KMS-11 (cell line): ENCODE data around the gene PUM2.
"Not testable (repeated sequence)": the region's sequence is repeated elsewhere in the genome, so short reads cannot be mapped to it uniquely, and the experiment has no call there.

Experiments used
- H2AFZ ChIP-seq: fragments of 200-600 bp; sonication (generic); 2 replicates; pipeline ENCODE4 v1.6.1; 2016; ENCODE audit warnings: antibody characterized with exemption, mixed run types, low read depth
- H3K27ac ChIP-seq: fragments of 200-600 bp; sonication (generic); 2 replicates; pipeline ENCODE4 v1.6.1; 2016; ENCODE audit warnings: mild to moderate bottlenecking, mixed run types
- H3K27me3 ChIP-seq: fragments of 200-600 bp; sonication (generic); 2 replicates; pipeline ENCODE4 v1.6.1; 2017; ENCODE audit warnings: mild to moderate bottlenecking, low read depth, mixed run types, moderate library complexity; ENCODE audit not compliant: insufficient read depth
- H3K36me3 ChIP-seq: fragments of 200-600 bp; sonication (generic); 2 replicates; pipeline ENCODE4 v1.6.1; 2017; ENCODE audit warnings: mild to moderate bottlenecking, mixed run types; ENCODE audit not compliant: insufficient read depth
- H3K4me1 ChIP-seq: fragments of 200-600 bp; sonication (generic); 2 replicates; pipeline ENCODE4 v1.6.1; 2016; ENCODE audit warnings: mild to moderate bottlenecking, low read depth, mixed run types; ENCODE audit not compliant: poor library complexity, severe bottlenecking
- H3K4me2 ChIP-seq: fragments of 200-600 bp; sonication (generic); 2 replicates; pipeline ENCODE4 v1.7.0; 2016; ENCODE audit warnings: mild to moderate bottlenecking, mixed run types
- H3K4me3 ChIP-seq: fragments of 200-600 bp; sonication (generic); IDR thresholded peaks from 2 replicates; pipeline ENCODE4 v1.6.1; 2017; ENCODE audit warnings: low read depth, low read length, mixed read lengths; ENCODE audit not compliant: insufficient read depth
- H3K79me2 ChIP-seq: fragments of 200-600 bp; sonication (generic); 2 replicates; pipeline ENCODE4 v1.6.1; 2016; ENCODE audit warnings: low read depth, mixed run types; ENCODE audit not compliant: insufficient read depth
- H3K9ac ChIP-seq: fragments of 200-600 bp; sonication (generic); 2 replicates; pipeline ENCODE4 v1.6.1; 2016; ENCODE audit warnings: mild to moderate bottlenecking, mixed run types
- H4K20me1 ChIP-seq: fragments of 200-600 bp; sonication (generic); 2 replicates; pipeline ENCODE4 v1.6.1; 2016; ENCODE audit warnings: mild to moderate bottlenecking, mixed run types; ENCODE audit not compliant: insufficient read depth
- TF ChIP-seq, protein P1 (sequence below): fragments of 200-600 bp; sonication (generic); conservative IDR thresholded peaks from 2 replicates; pipeline ENCODE4 v1.6.1; 2017; ENCODE audit warnings: low read depth, mild to moderate bottlenecking, antibody characterized with exemption, low read length, moderate library complexity, mixed read lengths

Gene PUM2

DNA sequence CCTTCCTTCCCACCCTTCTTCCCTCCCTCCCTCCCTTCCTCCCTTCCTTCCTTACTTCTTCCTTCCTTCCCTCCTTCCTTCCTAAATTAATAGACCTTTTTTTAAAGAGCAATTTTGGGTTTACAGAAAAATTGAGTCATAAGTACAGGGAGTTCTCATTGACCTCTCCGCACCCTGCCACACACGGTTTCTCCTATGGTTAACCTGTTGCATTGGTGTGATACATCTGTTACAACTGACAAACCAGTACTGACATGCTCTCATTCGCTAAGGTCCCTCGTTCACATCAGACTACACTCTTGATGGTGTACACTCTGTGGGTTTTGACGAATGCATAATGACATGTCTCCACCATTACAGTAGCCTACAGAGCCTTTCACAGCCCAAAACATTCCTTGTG is 114.1 kb downstream of the PUM2 start:
- Histone ChIP-seq H4K20me1 (no peaks in the 10 kb centered on the region), H3K27me3 (no peaks in the 10 kb centered on the region), H3K4me1 (no peaks in the 10 kb centered on the region), H3K27ac (no peak overlapping the region), H3K4me2 (no peak overlapping the region), H3K9ac (no peak overlapping the region), H3K4me3 (no peak overlapping the region), H2AFZ (no peak overlapping the region), H3K79me2 (no peaks in the 10 kb centered on the region), H3K36me3 (no peaks in the 10 kb centered on the region)
- TF ChIP-seq, protein P1, sequence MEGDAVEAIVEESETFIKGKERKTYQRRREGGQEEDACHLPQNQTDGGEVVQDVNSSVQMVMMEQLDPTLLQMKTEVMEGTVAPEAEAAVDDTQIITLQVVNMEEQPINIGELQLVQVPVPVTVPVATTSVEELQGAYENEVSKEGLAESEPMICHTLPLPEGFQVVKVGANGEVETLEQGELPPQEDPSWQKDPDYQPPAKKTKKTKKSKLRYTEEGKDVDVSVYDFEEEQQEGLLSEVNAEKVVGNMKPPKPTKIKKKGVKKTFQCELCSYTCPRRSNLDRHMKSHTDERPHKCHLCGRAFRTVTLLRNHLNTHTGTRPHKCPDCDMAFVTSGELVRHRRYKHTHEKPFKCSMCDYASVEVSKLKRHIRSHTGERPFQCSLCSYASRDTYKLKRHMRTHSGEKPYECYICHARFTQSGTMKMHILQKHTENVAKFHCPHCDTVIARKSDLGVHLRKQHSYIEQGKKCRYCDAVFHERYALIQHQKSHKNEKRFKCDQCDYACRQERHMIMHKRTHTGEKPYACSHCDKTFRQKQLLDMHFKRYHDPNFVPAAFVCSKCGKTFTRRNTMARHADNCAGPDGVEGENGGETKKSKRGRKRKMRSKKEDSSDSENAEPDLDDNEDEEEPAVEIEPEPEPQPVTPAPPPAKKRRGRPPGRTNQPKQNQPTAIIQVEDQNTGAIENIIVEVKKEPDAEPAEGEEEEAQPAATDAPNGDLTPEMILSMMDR, result no peak

DNA sequence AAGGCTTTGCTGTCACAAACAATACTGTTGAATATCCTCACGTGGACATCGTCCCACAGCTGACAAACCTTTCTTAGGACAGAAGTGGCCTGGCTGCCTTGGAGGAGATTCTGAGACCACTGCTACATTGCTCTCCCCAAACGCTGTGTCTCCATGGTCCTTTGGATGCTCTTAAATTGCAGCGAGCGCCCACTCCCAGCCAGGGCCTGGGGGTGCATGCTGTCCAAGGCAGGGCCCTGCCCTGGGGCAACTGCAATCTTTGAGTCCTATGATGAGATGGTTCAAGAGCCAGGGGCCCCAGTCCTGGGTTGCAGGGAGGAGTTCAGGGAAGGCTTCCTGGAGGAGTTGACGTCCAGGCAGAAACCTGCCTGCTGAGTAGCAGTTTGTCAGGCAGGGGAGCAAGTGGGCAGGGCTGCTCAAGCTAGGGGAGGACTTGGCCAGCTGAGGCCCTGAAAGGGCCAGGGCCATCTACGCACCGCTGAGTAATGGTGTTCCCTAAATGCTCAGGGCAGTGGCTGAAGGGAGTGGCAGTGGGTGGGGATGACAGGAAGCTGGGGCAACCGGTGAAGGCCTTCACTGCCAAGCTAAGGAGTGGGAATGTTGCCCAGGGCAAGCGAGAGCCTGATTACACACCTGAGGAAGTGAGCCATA is 114.9 kb downstream of the PUM2 start:
- Histone ChIP-seq H3K4me3 (no peak overlapping the region), H3K27ac (no peak overlapping the region), H3K36me3 (no peaks in the 10 kb centered on the region), H3K4me1 (no peaks in the 10 kb centered on the region), H3K9ac (no peak overlapping the region), H3K79me2 (no peaks in the 10 kb centered on the region), H2AFZ (no peak overlapping the region), H3K4me2 (no peak overlapping the region), H3K27me3 (no peaks in the 10 kb centered on the region), H4K20me1 (no peaks in the 10 kb centered on the region)
- TF ChIP-seq, protein P1, result no peak

DNA sequence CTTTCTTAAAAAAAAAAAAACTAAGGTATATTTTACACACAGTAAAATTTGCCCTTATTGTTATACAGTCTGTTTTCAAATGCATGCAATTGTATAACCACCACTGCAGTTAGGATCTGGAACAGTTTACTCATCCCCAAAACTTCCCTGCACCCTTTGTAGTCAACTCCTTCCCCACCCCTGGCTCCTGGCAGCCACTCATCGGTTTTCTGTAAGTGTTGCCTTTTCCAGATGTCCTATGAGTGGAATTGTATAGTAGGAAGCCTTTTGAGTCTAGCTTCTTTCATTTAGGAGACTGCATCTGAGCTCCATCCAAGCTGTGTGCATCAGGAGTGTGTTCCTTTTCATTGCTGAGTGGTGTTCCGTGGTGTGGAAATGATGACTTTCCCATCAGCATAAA is 116.0 kb downstream of the PUM2 start:
- H3K9ac ChIP-seq, H3K4me1 ChIP-seq, H3K79me2 ChIP-seq, H3K27ac ChIP-seq, H3K4me3 ChIP-seq, H3K4me2 ChIP-seq, H4K20me1 ChIP-seq, H3K36me3 ChIP-seq, H2AFZ ChIP-seq, H3K27me3 ChIP-seq: not testable (repeated sequence)

DNA sequence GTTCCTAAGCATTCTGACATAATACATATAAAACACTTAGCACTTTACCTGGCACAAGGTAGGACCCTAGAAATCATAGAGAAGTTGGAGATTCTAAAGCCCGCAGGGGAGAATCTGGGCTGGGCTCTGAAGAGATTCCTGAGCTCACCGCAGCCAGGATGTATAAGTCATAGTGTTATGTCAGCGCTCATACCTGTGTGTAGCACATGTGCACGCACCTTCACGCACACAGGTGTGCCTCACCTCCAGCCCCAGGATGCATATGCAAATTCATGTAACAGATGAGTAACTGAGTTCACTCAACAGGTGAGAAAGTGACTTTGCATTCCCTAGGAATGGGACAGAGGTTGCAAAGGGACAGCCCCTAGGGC is 117.8 kb downstream of the PUM2 start:
- no peak overlapping the region for H2AFZ ChIP-seq
- no peak overlapping the region for H3K27ac ChIP-seq
- H3K4me1 ChIP-seq, result no peaks in the 10 kb centered on the region
- H3K4me3 ChIP-seq, result no peak overlapping the region
- H4K20me1 ChIP-seq, result no peaks in the 10 kb centered on the region
- no peaks in the 10 kb centered on the region for H3K27me3 ChIP-seq
- H3K36me3 ChIP-seq, result no peaks in the 10 kb centered on the region
- TF ChIP-seq, protein P1, result no peak
- no peak overlapping the region for H3K9ac ChIP-seq
- no peak overlapping the region for H3K4me2 ChIP-seq
- H3K79me2 ChIP-seq, result no peaks in the 10 kb centered on the region

DNA sequence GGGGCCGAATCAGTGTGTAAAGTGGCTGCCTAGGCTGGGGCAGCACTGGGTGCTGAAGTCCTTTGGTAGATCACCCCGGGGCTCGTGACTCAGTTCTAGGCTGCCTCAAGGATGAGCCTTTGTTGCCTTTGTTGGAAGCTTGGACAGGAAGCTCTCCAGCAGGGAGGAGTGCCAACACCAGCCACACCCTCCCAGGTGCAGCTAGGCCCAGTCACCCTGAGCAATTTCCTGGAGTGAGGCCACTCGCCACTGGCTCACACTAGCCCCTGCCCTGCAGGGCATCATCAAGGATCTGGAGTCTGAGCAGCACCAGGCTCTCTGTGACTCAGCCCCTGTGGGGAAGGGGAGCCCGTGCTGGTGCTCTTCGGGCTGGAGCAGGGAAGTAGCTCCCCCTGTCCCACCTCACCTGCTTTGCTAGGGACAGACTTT is 119.0 kb downstream of the PUM2 start:
- Histone ChIP-seq H2AFZ (no peak overlapping the region), H3K79me2 (no peaks in the 10 kb centered on the region), H3K27ac (no peak overlapping the region), H3K27me3 (no peaks in the 10 kb centered on the region), H3K4me3 (no peak overlapping the region), H3K4me1 (no peaks in the 10 kb centered on the region), H3K4me2 (no peak overlapping the region), H3K9ac (no peak overlapping the region), H3K36me3 (no peaks in the 10 kb centered on the region), H4K20me1 (no peaks in the 10 kb centered on the region)
- TF ChIP-seq, protein P1, result no peak
